ENCODE measurements around the gene HOXA6.

HOXA6 gene

GRCh38 chr7:27121684-27122076, 25.9 kb downstream of the HOXA6 start:
- no peak for DNase-seq

GRCh38 chr7:27119412-27119911, 28.1 kb downstream of the HOXA6 start:
- DNase-seq = no peak

- DNase-seq = no peak
These were observed 29.0 kb downstream of the HOXA6 start for GRCh38 chr7:27118580-27118979.

- DNase-seq = no peak
These were observed 29.6 kb downstream of the HOXA6 start for GRCh38 chr7:27117887-27118491.

- DNase-seq = peak; percentile 48
These were observed 30.4 kb downstream of the HOXA6 start for GRCh38 chr7:27116962-27117886.

GRCh38 chr7:27116031-27116961, 31.3 kb downstream of the HOXA6 start:
- no peak for DNase-seq

- peak; percentile 78 for DNase-seq
These were observed 32.1 kb downstream of the HOXA6 start for GRCh38 chr7:27115221-27116026.

GRCh38 chr7:27114881-27115220, 32.7 kb downstream of the HOXA6 start:
- peak; percentile 49 for DNase-seq

- peak; percentile 51 for DNase-seq
These were observed 33.4 kb downstream of the HOXA6 start for GRCh38 chr7:27113991-27114769.

- DNase-seq = peak; percentile 88
These were observed 34.3 kb downstream of the HOXA6 start for GRCh38 chr7:27112955-27113949.

- no peak for DNase-seq
These were observed 35.2 kb downstream of the HOXA6 start for GRCh38 chr7:27112361-27112760.

- no peak for DNase-seq
These were observed 35.8 kb downstream of the HOXA6 start for GRCh38 chr7:27111751-27112277.

GRCh38 chr7:27111042-27111750, 36.4 kb downstream of the HOXA6 start:
- DNase-seq = peak; percentile 51

GRCh38 chr7:27110186-27111031, 37.2 kb downstream of the HOXA6 start:
- DNase-seq = peak; percentile 85

GRCh38 chr7:27109466-27110185, 37.9 kb downstream of the HOXA6 start:
- peak; percentile 46 for DNase-seq

GRCh38 chr7:27108390-27109127, 39.0 kb downstream of the HOXA6 start:
- DNase-seq = peak; percentile 85
